HG02885 (cell line): ENCODE data around the gene ATRAID.
A peak's percentile ranks its signal among the peaks of the same experiment; 100 is the strongest.
"Not testable (repeated sequence)": the region's sequence is repeated elsewhere in the genome, so short reads cannot be mapped to it uniquely, and the experiment has no call there.

Experiments used
- ATAC-seq: cut with Tn5 transposase; IDR thresholded peaks from one replicate; pipeline ENCODE4 v1.9.1; 2021; ENCODE audit warnings: mild to moderate bottlenecking; ENCODE audit not compliant: unreplicated experiment, poor library complexity

The ATRAID gene

GRCh38 chr2:27211943-27212625 lies at the start of gene ATRAID, which contains the start of gene SLC5A6:
TSS of gene ATRAID (plus strand) at chr2:27212041. CDS start at chr2:27212369, 328 bp downstream.
TSS of gene SLC5A6 (minus strand) at chr2:27212268. CDS start at chr2:27207650, 4,618 bp downstream.
- peak; percentile 86 for ATAC-seq

GRCh38 chr2:27162151-27163121 lies 49.4 kb upstream of the ATRAID start:
- no peak for ATAC-seq

GRCh38 chr2:27164960-27165763 lies 46.7 kb upstream of the ATRAID start:
- no peak for ATAC-seq

- ATAC-seq: no peak
These were observed 41.1 kb upstream of the ATRAID start for GRCh38 chr2:27170581-27171337.

GRCh38 chr2:27171351-27171848 lies 40.4 kb upstream of the ATRAID start:
- ATAC-seq: no peak

GRCh38 chr2:27174638-27175037 lies 37.2 kb upstream of the ATRAID start:
- no peak for ATAC-seq

DNA sequence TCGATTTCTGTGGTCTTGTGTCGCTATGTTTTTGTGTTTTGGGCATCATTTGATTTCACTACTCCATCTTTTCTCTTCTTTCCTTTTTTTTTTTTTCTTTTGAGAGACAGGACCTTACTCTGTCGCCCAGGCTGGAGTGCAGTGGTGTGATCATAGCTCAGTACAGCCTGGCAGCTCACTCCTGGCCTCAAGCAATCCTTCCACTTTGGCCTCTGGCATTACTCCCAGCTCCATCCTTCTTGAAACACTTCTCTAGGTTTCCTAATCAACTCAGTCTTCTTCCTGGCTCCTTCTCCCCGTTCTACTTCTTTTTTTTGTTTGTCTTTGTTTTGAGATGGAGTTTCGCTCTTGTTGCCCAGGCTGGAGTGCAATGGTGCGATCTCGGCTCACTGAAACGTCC lies 36.5 kb upstream of the ATRAID start:
- ATAC-seq: no peak

- not testable (repeated sequence) for ATAC-seq
These were observed 36.1 kb upstream of the ATRAID start for GRCh38 chr2:27175781-27176180.

- no peak for ATAC-seq
These were observed 34.1 kb upstream of the ATRAID start for GRCh38 chr2:27177441-27178351.

DNA sequence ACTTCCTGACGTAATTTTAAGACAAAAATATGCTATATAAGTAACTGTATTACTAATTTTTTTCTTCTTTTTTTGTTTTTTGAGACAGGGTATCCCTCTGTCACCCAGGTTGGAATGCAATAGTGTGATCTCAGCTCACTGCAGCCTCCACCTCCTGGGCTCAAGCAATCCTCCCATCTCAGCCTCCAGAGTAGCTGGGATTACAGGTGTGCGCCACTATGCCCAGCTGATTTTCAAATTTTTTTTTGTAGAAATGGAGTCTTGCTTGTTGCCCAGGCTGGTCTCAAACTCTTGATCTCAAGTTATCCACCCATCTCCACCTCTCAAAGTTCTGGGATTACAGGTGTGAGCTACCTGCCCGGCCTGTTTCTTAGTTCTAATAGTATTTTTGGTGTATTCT lies 33.4 kb upstream of the ATRAID start:
- ATAC-seq: no peak

- no peak for ATAC-seq
These were observed 32.4 kb upstream of the ATRAID start for GRCh38 chr2:27179344-27180000.

DNA sequence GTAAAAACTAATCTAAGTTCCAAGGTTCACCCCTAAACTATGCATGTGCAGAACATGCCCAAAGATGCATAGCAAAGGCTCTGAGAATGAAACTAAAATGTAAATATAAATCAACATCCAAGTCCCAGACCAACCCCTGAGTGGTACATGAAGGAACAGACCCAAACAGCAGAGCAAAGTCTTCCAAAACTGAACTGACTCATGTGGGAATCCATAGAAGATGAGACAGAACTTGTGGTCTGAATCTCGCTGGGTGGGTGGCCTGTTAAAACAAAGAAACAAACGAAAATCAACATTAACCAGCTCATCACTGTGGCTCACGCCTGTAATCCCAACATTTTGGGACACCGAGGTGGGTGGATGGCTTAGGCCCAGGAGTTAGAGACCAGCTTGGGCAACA lies 29.5 kb upstream of the ATRAID start:
- ATAC-seq: no peak

GRCh38 chr2:27184115-27184514 lies 27.7 kb upstream of the ATRAID start:
- ATAC-seq: no peak

GRCh38 chr2:27185331-27186026 lies 26.4 kb upstream of the ATRAID start:
- ATAC-seq: no peak

- no peak for ATAC-seq
These were observed 25.1 kb upstream of the ATRAID start for GRCh38 chr2:27186613-27187345.

GRCh38 chr2:27189989-27190388 lies 21.9 kb upstream of the ATRAID start:
- ATAC-seq: no peak
